Measurements from ENCODE around the gene RFTN1. TPM values are rescaled to one million over a fixed set of nuclear protein-coding genes. Genes with fewer than 3 reads are reported as not detected.

Gene RFTN1
- total RNA-seq, 1 donor from 2014 or later: 21.4 TPM

GRCh38 chr3:16439163-16439847 lies 74.2 kb downstream of the RFTN1 start:
- DNase-seq (ENCODE audit: low read depth in 2 of 2): no peak

GRCh38 chr3:16437640-16438039 lies 75.9 kb downstream of the RFTN1 start:
- DNase-seq (ENCODE audit: low read depth in 2 of 2): no peak

GRCh38 chr3:16433701-16434151 lies 79.8 kb downstream of the RFTN1 start:
- DNase-seq (ENCODE audit: low read depth in 2 of 2): no peak

- DNase-seq (ENCODE audit: low read depth in 2 of 2): no peak
Observed at GRCh38 chr3:16432714-16433113, 80.8 kb downstream of the RFTN1 start.

- no peak for DNase-seq (ENCODE audit: low read depth in 2 of 2)
Observed at GRCh38 chr3:16430717-16431630, 82.5 kb downstream of the RFTN1 start.

- no peak for DNase-seq (ENCODE audit: low read depth in 2 of 2)
Observed at GRCh38 chr3:16429086-16429485, 84.4 kb downstream of the RFTN1 start.

GRCh38 chr3:16428612-16429011 lies 84.9 kb downstream of the RFTN1 start:
- DNase-seq (ENCODE audit: low read depth in 2 of 2): no peak

GRCh38 chr3:16427103-16427965 lies 86.2 kb downstream of the RFTN1 start:
- peak in 1 of 2 donors; percentile 74 for DNase-seq (ENCODE audit: low read depth in 2 of 2)

- no peak for DNase-seq (ENCODE audit: low read depth in 2 of 2)
Observed at GRCh38 chr3:16426665-16427064, 86.8 kb downstream of the RFTN1 start.

GRCh38 chr3:16426029-16426400 lies 87.5 kb downstream of the RFTN1 start:
- no peak for DNase-seq (ENCODE audit: low read depth in 2 of 2)

- no peak for DNase-seq (ENCODE audit: low read depth in 2 of 2)
Observed at GRCh38 chr3:16425398-16426028, 88.0 kb downstream of the RFTN1 start.

- no peak for DNase-seq (ENCODE audit: low read depth in 2 of 2)
Observed at GRCh38 chr3:16423947-16424673, 89.4 kb downstream of the RFTN1 start.

- DNase-seq (ENCODE audit: low read depth in 2 of 2): no peak
Observed at GRCh38 chr3:16423298-16423697, 90.2 kb downstream of the RFTN1 start.

GRCh38 chr3:16419640-16420241 lies 93.8 kb downstream of the RFTN1 start:
- peak in 1 of 2 donors; percentile 29 for DNase-seq (ENCODE audit: low read depth in 2 of 2)

- no peak for DNase-seq (ENCODE audit: low read depth in 2 of 2)
Observed at GRCh38 chr3:16417945-16418739, 95.4 kb downstream of the RFTN1 start.

- DNase-seq (ENCODE audit: low read depth in 2 of 2): no peak
Observed at GRCh38 chr3:16415911-16416476, 97.5 kb downstream of the RFTN1 start.

GRCh38 chr3:16413321-16413720 lies 100.2 kb downstream of the RFTN1 start:
- no peak for DNase-seq (ENCODE audit: low read depth in 2 of 2)

- DNase-seq (ENCODE audit: low read depth in 2 of 2): no peak
Observed at GRCh38 chr3:16412192-16412800, 101.2 kb downstream of the RFTN1 start.

GRCh38 chr3:16411441-16411840 lies 102.1 kb downstream of the RFTN1 start:
- DNase-seq (ENCODE audit: low read depth in 2 of 2): no peak
